Loucy (cell line): ENCODE data around the gene SH2D3C.

Source experiments
- EZH2phosphoT487 ChIP-seq: fragments of 200-600 bp; IDR thresholded peaks from 2 replicates; pipeline ENCODE4 v1.6.1; 2018; ENCODE audit warnings: antibody characterized with exemption, mild to moderate bottlenecking, moderate library complexity, borderline replicate concordance
- TF ChIP-seq, protein P1 (sequence below): fragments of 200-600 bp; sonication (generic); conservative IDR thresholded peaks from 2 replicates; pipeline ENCODE4 v1.5.1; 2014; ENCODE audit warnings: mild to moderate bottlenecking, antibody characterized with exemption, low read length

- TF ChIP-seq, protein P1, sequence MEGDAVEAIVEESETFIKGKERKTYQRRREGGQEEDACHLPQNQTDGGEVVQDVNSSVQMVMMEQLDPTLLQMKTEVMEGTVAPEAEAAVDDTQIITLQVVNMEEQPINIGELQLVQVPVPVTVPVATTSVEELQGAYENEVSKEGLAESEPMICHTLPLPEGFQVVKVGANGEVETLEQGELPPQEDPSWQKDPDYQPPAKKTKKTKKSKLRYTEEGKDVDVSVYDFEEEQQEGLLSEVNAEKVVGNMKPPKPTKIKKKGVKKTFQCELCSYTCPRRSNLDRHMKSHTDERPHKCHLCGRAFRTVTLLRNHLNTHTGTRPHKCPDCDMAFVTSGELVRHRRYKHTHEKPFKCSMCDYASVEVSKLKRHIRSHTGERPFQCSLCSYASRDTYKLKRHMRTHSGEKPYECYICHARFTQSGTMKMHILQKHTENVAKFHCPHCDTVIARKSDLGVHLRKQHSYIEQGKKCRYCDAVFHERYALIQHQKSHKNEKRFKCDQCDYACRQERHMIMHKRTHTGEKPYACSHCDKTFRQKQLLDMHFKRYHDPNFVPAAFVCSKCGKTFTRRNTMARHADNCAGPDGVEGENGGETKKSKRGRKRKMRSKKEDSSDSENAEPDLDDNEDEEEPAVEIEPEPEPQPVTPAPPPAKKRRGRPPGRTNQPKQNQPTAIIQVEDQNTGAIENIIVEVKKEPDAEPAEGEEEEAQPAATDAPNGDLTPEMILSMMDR = no peak; the same call in 1 of the 2 replicates
- no peak for TF ChIP-seq EZH2phosphoT487
Observed at GRCh38 chr9:127802576-127803443, 24.3 kb upstream of the SH2D3C start, which contains the start of gene FPGS.
